ENCODE measurements around the gene MID1.

Gene MID1

GRCh38 chrX:10531927-10532326, 88.5 kb downstream of the MID1 start:
- DNase-seq (ENCODE audit: low read depth in 2 of 2), result no peak

- no peak for DNase-seq (ENCODE audit: low read depth in 2 of 2)
Measured at GRCh38 chrX:10529344-10529743, 91.0 kb downstream of the MID1 start.

- no peak for DNase-seq (ENCODE audit: low read depth in 2 of 2)
Measured at GRCh38 chrX:10526451-10526850, 93.9 kb downstream of the MID1 start.

DNA sequence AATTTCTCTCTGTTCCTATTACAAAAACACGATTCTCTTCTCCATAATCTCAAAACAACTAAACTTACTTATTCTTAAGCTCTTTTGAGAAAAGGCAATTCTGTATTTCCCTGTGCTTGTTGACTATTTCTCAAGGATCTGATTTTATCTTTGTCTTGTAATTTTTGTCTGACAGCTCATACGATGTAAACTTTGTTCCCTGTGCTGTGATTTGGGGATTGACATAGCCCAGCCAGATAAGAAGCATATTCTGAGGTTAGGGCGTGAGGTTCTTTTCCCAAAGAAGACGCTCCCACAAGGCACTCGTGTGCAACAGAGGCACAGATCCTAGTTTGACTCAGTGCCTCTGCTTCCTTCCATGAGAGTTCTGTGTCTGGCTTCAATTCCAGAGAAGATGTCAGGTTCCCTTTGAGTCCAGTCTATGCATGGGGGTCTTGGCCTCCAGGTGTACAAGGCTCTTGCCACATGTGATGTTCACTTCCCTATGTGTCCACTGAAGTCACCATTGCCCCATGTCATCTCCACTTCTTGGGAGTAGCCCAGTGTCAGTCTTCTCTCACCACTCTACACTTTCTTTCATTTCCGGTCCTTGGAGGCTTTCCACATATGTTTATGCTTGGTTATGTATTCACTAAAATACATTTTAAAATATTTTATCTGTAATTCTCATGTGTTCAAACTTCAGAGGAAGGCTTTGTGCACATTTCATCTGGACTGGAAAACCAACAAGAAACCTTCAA, 94.8 kb downstream of the MID1 start:
- no peak for DNase-seq (ENCODE audit: low read depth in 2 of 2)

DNA sequence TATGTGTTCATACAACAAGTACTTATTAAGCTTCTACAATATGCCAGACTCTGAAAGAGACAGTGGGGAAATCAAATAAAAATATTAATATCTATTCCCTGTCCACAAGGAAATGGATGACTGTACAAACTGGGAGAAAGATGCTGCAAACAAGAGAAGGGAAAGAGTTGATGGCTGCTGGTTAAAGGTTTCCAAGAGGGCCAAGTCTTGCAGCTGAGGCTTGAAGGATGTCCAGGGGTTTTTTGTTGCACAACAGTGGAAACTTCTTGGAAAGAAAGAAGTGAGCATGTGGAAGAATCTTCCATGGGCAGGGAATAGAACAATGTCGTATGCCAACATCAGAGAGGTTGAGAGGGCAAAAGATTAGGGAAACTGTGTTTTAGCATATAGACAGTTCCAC, 95.8 kb downstream of the MID1 start:
- DNase-seq (ENCODE audit: low read depth in 2 of 2), result no peak

- DNase-seq (ENCODE audit: low read depth in 2 of 2), result no peak
Measured at GRCh38 chrX:10519761-10520160, 100.6 kb downstream of the MID1 start.

- DNase-seq (ENCODE audit: low read depth in 2 of 2), result no peak
Measured at GRCh38 chrX:10519278-10519677, 101.1 kb downstream of the MID1 start.

DNA sequence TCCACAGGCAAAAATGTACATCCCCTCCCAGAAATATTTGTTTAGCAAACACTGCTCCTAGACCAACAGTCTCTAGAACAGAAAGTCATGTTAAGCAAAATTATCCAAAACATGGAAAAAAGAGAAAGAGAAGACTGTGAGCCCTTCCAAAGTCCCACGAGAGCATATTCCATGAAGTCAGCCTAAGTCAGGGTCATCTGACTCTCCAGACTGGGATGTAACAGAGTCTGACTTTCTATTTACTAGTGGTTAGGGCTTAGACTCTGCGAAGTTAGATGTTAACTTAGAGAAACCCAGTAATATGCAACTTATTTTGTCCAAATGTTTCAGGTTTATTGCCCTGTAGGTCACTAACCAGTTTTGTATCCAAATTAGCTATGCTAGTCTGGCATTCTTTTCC, 102.3 kb downstream of the MID1 start:
- DNase-seq (ENCODE audit: low read depth in 2 of 2), result no peak

DNA sequence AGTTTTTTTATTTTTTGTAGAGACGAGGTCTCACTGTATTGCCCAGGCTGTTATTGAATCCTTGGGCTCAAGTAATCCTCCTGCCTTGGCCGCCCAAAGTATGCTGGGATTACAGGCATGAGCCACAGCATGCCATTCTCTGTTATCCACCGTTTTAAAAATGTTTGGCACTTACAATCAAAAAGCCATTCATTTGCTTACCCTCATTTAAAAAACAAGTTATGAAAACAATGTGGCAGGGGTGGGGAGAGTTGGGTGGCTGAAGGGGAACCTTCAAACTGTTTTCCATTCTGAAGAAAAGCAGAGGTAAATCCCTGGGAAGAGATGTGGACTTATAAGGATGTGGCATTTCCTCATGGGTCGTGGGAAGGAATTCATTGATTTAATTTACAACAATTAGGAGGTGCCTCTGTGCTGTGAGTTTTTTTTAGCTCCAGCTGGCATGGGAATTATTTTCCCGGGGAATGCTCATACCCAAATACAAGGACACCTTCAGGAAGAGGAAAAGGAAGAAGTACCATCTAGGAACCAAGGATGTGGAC, 103.5 kb downstream of the MID1 start:
- DNase-seq (ENCODE audit: low read depth in 2 of 2), result no peak

- no peak for DNase-seq (ENCODE audit: low read depth in 2 of 2)
Measured at GRCh38 chrX:10514891-10515290, 105.5 kb downstream of the MID1 start.

DNA sequence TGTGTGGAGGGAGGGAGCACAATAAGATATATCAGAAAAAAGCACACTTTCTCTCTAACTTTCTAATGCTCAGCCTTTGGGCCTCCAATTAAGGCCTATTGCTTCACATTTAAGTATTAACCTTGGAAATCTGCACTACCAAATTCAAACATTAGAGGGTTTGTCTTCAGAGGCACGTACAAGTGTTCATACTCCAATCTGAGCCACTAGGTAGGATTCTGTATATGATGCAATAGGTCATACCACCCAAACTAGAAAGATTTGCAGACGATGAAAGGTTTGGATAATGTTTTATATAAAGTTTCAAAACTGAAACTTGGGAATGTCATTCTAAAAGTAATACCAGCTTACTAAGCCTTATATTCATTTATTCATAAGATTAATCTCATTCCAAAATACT, 106.4 kb downstream of the MID1 start:
- no peak for DNase-seq (ENCODE audit: low read depth in 2 of 2)

DNA sequence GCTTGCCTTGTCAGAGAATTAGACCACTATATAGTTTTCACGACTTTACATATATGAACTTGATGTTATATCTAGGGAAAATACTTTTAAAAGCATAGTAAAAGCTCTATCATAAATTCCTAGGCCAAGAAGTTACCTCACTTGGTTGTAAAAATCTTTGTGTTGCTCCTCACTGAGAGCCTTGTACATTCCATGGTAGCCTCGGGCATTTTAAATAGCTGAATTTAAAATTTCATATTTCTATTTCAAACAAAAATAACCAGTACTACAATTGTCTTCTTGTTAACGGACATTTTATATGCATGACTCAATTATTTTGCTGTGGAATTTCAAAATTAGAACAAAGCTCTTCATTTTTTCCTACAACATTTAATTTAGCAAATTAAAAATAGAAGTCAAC, 107.6 kb downstream of the MID1 start:
- no peak for DNase-seq (ENCODE audit: low read depth in 2 of 2)

GRCh38 chrX:10512258-10512657, 108.1 kb downstream of the MID1 start:
- no peak for DNase-seq (ENCODE audit: low read depth in 2 of 2)

DNA sequence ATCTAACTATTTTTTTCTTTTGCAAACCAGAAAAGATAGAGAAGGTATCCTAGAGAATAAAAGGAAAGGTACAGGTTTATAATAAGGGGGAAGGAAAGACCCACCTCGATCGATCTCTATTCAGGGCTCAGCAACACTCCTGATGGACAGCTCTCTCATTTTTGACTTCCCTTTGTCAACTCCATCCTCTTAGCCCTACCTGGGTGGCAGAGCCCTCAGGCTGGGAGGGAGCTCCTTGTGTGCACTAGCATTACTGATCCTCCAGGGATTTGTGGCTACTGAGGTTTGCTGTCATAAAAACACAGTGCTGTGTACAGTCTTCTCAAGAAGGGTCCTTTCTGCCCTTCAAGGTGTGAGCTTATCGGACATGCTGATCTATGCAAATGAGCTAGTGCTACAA, 111.0 kb downstream of the MID1 start:
- DNase-seq (ENCODE audit: low read depth in 2 of 2), result no peak

GRCh38 chrX:10508891-10509290, 111.5 kb downstream of the MID1 start:
- no peak for DNase-seq (ENCODE audit: low read depth in 2 of 2)

GRCh38 chrX:10507876-10508275, 112.5 kb downstream of the MID1 start:
- DNase-seq (ENCODE audit: low read depth in 2 of 2), result no peak

DNA sequence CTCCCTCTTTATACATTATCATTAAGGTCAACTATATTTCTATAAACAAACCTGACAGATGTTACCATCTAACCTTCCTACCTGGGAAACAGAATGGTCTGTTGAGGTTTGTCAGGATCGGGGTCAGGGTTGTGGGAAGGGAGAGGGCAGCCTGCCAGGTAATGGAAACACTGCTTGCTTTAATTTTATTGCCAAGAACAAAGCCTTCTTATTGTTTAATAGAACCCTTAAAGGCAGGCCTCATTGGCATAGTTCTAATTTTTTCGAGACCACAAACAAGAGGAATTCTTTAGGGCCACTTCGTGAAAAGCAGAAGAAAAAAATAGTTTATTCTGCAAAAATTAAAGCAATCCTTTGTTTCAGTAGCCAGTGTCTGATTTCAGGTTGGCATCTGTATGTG, 113.2 kb downstream of the MID1 start:
- no peak for DNase-seq (ENCODE audit: low read depth in 2 of 2)

- no peak for DNase-seq (ENCODE audit: low read depth in 2 of 2)
Measured at GRCh38 chrX:10506781-10507180, 113.6 kb downstream of the MID1 start.

DNA sequence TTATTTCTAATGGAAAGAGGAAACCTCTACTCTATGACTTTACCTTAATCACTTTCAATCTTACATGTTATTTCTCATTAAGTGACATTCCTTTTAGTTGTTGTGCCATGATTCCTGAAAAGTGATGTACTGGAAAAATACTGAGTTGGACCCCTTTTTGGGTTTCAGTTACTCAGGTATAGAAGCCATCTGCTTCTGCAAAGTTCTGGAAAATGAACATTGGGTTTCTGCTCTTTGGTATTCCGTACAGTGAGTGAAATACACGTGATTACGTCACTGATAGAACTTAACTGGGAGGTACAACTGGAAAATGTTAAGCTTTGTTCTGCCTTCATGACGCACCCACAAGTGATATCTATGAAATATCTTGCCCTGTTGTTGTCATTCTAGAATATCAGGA, 114.7 kb downstream of the MID1 start:
- no peak for DNase-seq (ENCODE audit: low read depth in 2 of 2)

GRCh38 chrX:10502961-10503360, 117.4 kb downstream of the MID1 start:
- no peak for DNase-seq (ENCODE audit: low read depth in 2 of 2)

DNA sequence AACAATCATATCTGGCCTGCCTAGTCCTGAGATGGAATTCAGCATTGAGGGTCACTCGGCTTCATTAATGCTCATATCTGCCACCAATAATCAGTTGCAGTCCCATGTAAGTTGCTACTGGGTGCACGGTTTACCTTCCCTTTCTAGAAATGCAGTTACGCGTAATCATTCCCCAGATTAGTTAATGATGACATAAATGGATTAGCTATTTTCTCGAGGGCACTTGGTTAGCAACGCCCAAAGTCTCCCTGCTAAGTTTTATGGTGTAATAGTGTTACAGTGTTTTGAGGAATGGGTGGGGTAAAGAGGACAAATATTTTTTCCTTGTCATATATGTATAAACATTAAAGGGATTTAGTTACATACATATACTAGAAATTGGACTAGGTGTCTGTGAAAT, 118.8 kb downstream of the MID1 start:
- DNase-seq (ENCODE audit: low read depth in 2 of 2), result no peak

GRCh38 chrX:10496345-10496965, 123.9 kb downstream of the MID1 start:
- DNase-seq (ENCODE audit: low read depth in 2 of 2), result no peak

DNA sequence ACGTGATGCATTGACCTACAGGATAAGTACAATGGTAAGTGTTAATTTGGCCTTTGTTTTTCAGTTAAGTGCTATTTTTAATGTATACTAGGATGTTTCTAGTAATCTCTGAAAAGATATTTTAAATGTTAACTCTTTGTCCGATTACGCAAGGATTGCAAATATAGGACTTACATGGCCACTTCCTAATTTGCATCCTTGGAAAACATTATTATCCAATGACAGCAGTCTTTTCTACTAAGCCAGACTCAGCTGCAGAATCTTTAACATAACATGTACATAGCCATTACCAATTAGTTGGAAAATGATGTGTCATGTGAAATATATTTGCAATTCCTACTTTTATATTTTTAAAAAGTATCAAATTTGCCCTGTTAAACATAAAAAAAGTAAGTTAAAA, 124.7 kb downstream of the MID1 start:
- no peak for DNase-seq (ENCODE audit: low read depth in 2 of 2)

DNA sequence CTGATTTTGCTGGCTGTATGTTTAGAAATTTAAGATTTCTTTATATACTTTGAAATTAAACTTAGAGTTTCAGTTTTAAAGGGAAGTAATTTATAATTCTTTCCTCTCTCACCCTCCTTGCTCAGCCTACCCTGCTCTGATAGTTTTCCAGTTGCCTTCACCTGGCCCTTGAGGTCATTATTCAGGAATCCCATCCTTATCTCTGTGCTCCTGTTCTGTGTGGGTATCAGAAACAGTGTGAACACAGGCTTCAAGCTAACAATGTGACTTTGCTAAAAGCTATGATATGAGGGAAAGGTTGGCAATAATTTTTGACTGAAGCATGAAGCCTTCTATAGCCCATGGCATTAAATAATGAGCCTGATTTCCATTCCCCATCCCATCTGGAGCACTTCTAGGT, 128.1 kb downstream of the MID1 start:
- DNase-seq (ENCODE audit: low read depth in 2 of 2), result no peak

Data from activated CD8-positive, alpha-beta memory T cell treated with anti-CD3 and anti-CD28 coated beads for 4 hours (primary cell).